PC-3 (cell line): ENCODE data around the gene NLRC4. TPM values are rescaled to one million over a fixed set of nuclear protein-coding genes. Genes with fewer than 3 reads are reported as not detected.

Experiments
- ATAC-seq: fragments of 200-7000 bp; cut with Tn5 transposase; 2 replicates; pipeline ENCODE4 v1.9.1; 2020; ENCODE audit warnings: mild to moderate bottlenecking, moderate library complexity
- BruUV-seq: library from RNA; stranded (reverse); fragments of 400-500 nt; replicated peaks from 2 replicates; lab custom pipeline; 2021; lab: Mats Ljungman, UMichigan
- CTCF ChIA-PET: fragments of 300-600 bp; sonication (Branson Sonifier 250); formaldehyde crosslinking; loops from one replicate; lab custom pipeline; 2022; ENCODE audit warnings: antibody characterized with exemption; lab: Charles Lee
- POLR2A ChIA-PET: fragments of 300-600 bp; sonication (Branson Sonifier 250); formaldehyde crosslinking; loops from one replicate; lab custom pipeline; 2022; ENCODE audit warnings: antibody characterized with exemption; ENCODE audit not compliant: unreplicated experiment; lab: Charles Lee
- DNase-seq: peaks from one replicate; pipeline ENCODE4 v3.0.0-alpha.2; 2015
- H2AFZ ChIP-seq: fragments of 300-600 bp; sonication (generic); 2 replicates; pipeline ENCODE4 v1.6.0; 2016; ENCODE audit warnings: antibody characterized with exemption, low read length
- H3F3A ChIP-seq: fragments of 300-600 bp; sonication (generic); one replicate; pipeline ENCODE4 v1.6.0; 2017; ENCODE audit warnings: antibody characterized with exemption, low read length, control low read depth, mild to moderate bottlenecking; ENCODE audit not compliant: unreplicated experiment
- H3K27ac ChIP-seq: fragments of 300-600 bp; sonication (generic); 2 replicates; pipeline ENCODE4 v1.5.1; 2016; ENCODE audit warnings: mild to moderate bottlenecking, low read length
- H3K27me3 ChIP-seq: fragments of 300-600 bp; sonication (generic); 2 replicates; pipeline ENCODE4 v1.6.1; 2016; ENCODE audit warnings: low read length, mixed read lengths
- H3K36me3 ChIP-seq: fragments of 300-600 bp; sonication (generic); 2 replicates; pipeline ENCODE4 v1.6.1; 2016; ENCODE audit warnings: low read depth, mixed run types, low read length, mixed read lengths
- H3K4me1 ChIP-seq: fragments of 300-600 bp; sonication (generic); 2 replicates; pipeline ENCODE4 v1.5.1; 2016; ENCODE audit warnings: low read length; ENCODE audit not compliant: insufficient read depth
- H3K4me2 ChIP-seq: fragments of 300-600 bp; sonication (generic); 2 replicates; pipeline ENCODE4 v1.6.0; 2016; ENCODE audit warnings: low read length
- H3K4me3 ChIP-seq: fragments of 300-600 bp; sonication (generic); 2 replicates; pipeline ENCODE4 v1.5.1; 2016; ENCODE audit warnings: mild to moderate bottlenecking, low read length, mixed read lengths
- H3K79me2 ChIP-seq: fragments of 300-600 bp; sonication (generic); 2 replicates; pipeline ENCODE4 v1.6.1; 2017; ENCODE audit warnings: low read length, mixed read lengths
- H3K9ac ChIP-seq: fragments of 300-600 bp; sonication (generic); 2 replicates; pipeline ENCODE4 v1.6.0; 2016; ENCODE audit warnings: mild to moderate bottlenecking, low read length
- H3K9me2 ChIP-seq: fragments of 300-600 bp; sonication (generic); replicated peaks from 2 replicates; pipeline ENCODE4 v1.6.1; 2016; ENCODE audit warnings: mixed run types, low read length, mixed read lengths
- H3K9me3 ChIP-seq: fragments of 300-600 bp; sonication (generic); 2 replicates; pipeline ENCODE4 v1.6.1; 2016; ENCODE audit warnings: low read length, mixed read lengths
- H4K20me1 ChIP-seq: fragments of 300-600 bp; sonication (generic); 2 replicates; pipeline ENCODE4 v1.6.1; 2016; ENCODE audit warnings: low read length, mixed read lengths
- CTCF ChIP-seq: fragments of 300-600 bp; sonication (generic); conservative IDR thresholded peaks from 2 replicates; pipeline ENCODE4 v1.5.1; 2017; ENCODE audit warnings: antibody characterized with exemption, low read depth, mild to moderate bottlenecking, low read length
- EZH2 ChIP-seq: fragments of 300-600 bp; sonication (generic); IDR thresholded peaks from one replicate; pipeline ENCODE4 v1.6.1; 2017; ENCODE audit warnings: antibody characterized with exemption, mild to moderate bottlenecking, low read length; ENCODE audit not compliant: unreplicated experiment
- EZH2phosphoT487 ChIP-seq: fragments of 300-600 bp; sonication (generic); IDR thresholded peaks from 2 replicates; pipeline ENCODE4 v1.6.1; 2018; ENCODE audit warnings: mild to moderate bottlenecking, antibody characterized with exemption, low read length, borderline replicate concordance
- intact Hi-C: fragments of 100-400 bp; cut with micrococcal nuclease; formaldehyde crosslinking; loops from 2 replicates; pipeline ENCODE4 v1.9.0; 2023
- total RNA-seq: library from RNA; depleted of rRNA; stranded (reverse); fragments of >200 nt; gene quantifications from 2 replicates; pipeline ENCODE4 v1.2.3, GENCODE V29; 2014

NLRC4 gene
- total RNA-seq, 1 experiment from 2014 or later: not detected

- BruUV-seq: no TSS peak
- Histone ChIP-seq H3K4me1 (peaks cover 6% of the 10 kb centered on the region), H3K4me3 (no peak overlapping the region), H4K20me1 (no peaks in the 10 kb centered on the region), H3F3A (no peaks in the 10 kb centered on the region), H3K79me2 (no peaks in the 10 kb centered on the region), H3K9ac (no peak overlapping the region), H3K9me3 (no peaks in the 10 kb centered on the region), H3K27me3 (no peaks in the 10 kb centered on the region), H3K27ac (no peak overlapping the region), H3K9me2 (no peaks in the 10 kb centered on the region), H3K36me3 (no peaks in the 10 kb centered on the region), H3K4me2 (no peak overlapping the region), H2AFZ (no peak overlapping the region)
- CTCF ChIA-PET: no interaction called here
- DNase-seq (no peak), ATAC-seq (no peak)
- intact Hi-C loops: no loop called here
- TF ChIP-seq EZH2phosphoT487 (no peak), EZH2 (no peak), CTCF (no peak)
- POLR2A ChIA-PET: no interaction called here
Measured at GRCh38 chr2:32249731-32250236, 14.9 kb downstream of the NLRC4 start.

- H3F3A ChIP-seq: no peaks in the 10 kb centered on the region
- H3K79me2 ChIP-seq: no peaks in the 10 kb centered on the region
- no peaks in the 10 kb centered on the region for H3K27me3 ChIP-seq
- CTCF ChIA-PET: no interaction called here
- no peak overlapping the region for H3K9ac ChIP-seq
- H2AFZ ChIP-seq: no peak overlapping the region
- DNase-seq (no peak), ATAC-seq (peak; percentile 33)
- POLR2A ChIA-PET: no interaction called here
- no peak overlapping the region for H3K27ac ChIP-seq
- no peaks in the 10 kb centered on the region for H3K36me3 ChIP-seq
- no peak overlapping the region for H3K4me3 ChIP-seq
- no peaks in the 10 kb centered on the region for H3K9me3 ChIP-seq
- intact Hi-C loops: no loop called here
- no peak overlapping the region for H3K4me2 ChIP-seq
- BruUV-seq: no TSS peak
- no peaks in the 10 kb centered on the region for H3K9me2 ChIP-seq
- no peaks in the 10 kb centered on the region for H4K20me1 ChIP-seq
- peaks cover 6% of the 10 kb centered on the region for H3K4me1 ChIP-seq
- TF ChIP-seq EZH2phosphoT487: no peak
- no peak for TF ChIP-seq EZH2
Measured at GRCh38 chr2:32248299-32248698, 16.4 kb downstream of the NLRC4 start.

- Histone ChIP-seq H3K4me2 (no peak overlapping the region), H4K20me1 (no peaks in the 10 kb centered on the region), H3K27me3 (no peaks in the 10 kb centered on the region), H3K79me2 (no peaks in the 10 kb centered on the region), H3K9me3 (no peaks in the 10 kb centered on the region), H3K27ac (no peak overlapping the region), H3K36me3 (no peaks in the 10 kb centered on the region), H3K4me3 (no peak overlapping the region), H2AFZ (no peak overlapping the region), H3K9me2 (no peaks in the 10 kb centered on the region), H3K4me1 (no peaks in the 10 kb centered on the region), H3F3A (no peaks in the 10 kb centered on the region), H3K9ac (no peak overlapping the region)
- peak; percentile 59 for DNase-seq
- BruUV-seq: no TSS peak
- intact Hi-C loops: no loop called here
- ATAC-seq: peak; percentile 67
- TF ChIP-seq EZH2 (no peak), CTCF (no peak), EZH2phosphoT487 (no peak)
- ChIA-PET CTCF (no interaction called here), POLR2A (no interaction called here)
Measured at GRCh38 chr2:32246911-32247310, 17.8 kb downstream of the NLRC4 start.
